Loucy (cell line): Measurements from ENCODE around the gene SRSF3.

Source experiments
- H2AFZ ChIP-seq: fragments of 200-600 bp; sonication (generic); 2 replicates; pipeline ENCODE4 v1.6.0; 2016; ENCODE audit warnings: antibody characterized with exemption, mild to moderate bottlenecking, low read length, moderate library complexity
- H3F3A ChIP-seq: fragments of 200-600 bp; 2 replicates; pipeline ENCODE4 v1.6.0; 2016; ENCODE audit warnings: antibody characterized with exemption, low read depth, mild to moderate bottlenecking
- H3K27me3 ChIP-seq: fragments of 200-600 bp; sonication (generic); 2 replicates; pipeline ENCODE4 v1.6.1; 2014; ENCODE audit warnings: low read length, mild to moderate bottlenecking; ENCODE audit not compliant: insufficient read depth, poor library complexity, severe bottlenecking
- H3K36me3 ChIP-seq: fragments of 200-600 bp; sonication (generic); 2 replicates; pipeline ENCODE4 v1.6.1; 2016; ENCODE audit warnings: low read length; ENCODE audit not compliant: insufficient read depth
- H3K4me1 ChIP-seq: fragments of 200-600 bp; sonication (generic); 2 replicates; pipeline ENCODE4 v1.5.1; 2014; ENCODE audit warnings: low read length, mild to moderate bottlenecking; ENCODE audit not compliant: insufficient read depth, poor library complexity, severe bottlenecking
- H3K4me2 ChIP-seq: fragments of 200-600 bp; sonication (generic); 2 replicates; pipeline ENCODE4 v1.6.0; 2014; ENCODE audit warnings: antibody characterized with exemption, low read length, low read depth, mild to moderate bottlenecking; ENCODE audit not compliant: poor library complexity, severe bottlenecking
- H3K4me3 ChIP-seq: fragments of 200-600 bp; sonication (generic); 2 replicates; pipeline ENCODE4 v1.5.1; 2014; ENCODE audit warnings: low read length, mild to moderate bottlenecking, mixed read lengths; ENCODE audit not compliant: poor library complexity, severe bottlenecking
- H3K79me2 ChIP-seq: fragments of 200-600 bp; sonication (generic); 2 replicates; pipeline ENCODE4 v1.6.1; 2014; ENCODE audit warnings: low read length; ENCODE audit not compliant: insufficient read depth
- H3K9ac ChIP-seq: fragments of 200-600 bp; sonication (generic); 2 replicates; pipeline ENCODE4 v1.6.0; 2014; ENCODE audit warnings: mild to moderate bottlenecking, low read depth, low read length, moderate library complexity; ENCODE audit not compliant: poor library complexity, severe bottlenecking
- H3K9me2 ChIP-seq: fragments of 200-600 bp; sonication (generic); replicated peaks from 2 replicates; pipeline ENCODE4 v1.6.1; 2016; ENCODE audit warnings: low read depth, low read length, mixed read lengths
- H3K9me3 ChIP-seq: fragments of 200-600 bp; sonication (generic); 2 replicates; pipeline ENCODE4 v1.6.1; 2014; ENCODE audit warnings: mild to moderate bottlenecking, antibody characterized with exemption, low read length, low read depth; ENCODE audit not compliant: insufficient read depth
- H4K20me1 ChIP-seq: fragments of 200-600 bp; sonication (generic); 2 replicates; pipeline ENCODE4 v1.6.0; 2014; ENCODE audit warnings: antibody characterized with exemption, low read length, mild to moderate bottlenecking; ENCODE audit not compliant: insufficient read depth, poor library complexity, severe bottlenecking
- CTCF ChIP-seq: fragments of 200-600 bp; sonication (generic); conservative IDR thresholded peaks from 2 replicates; pipeline ENCODE4 v1.5.1; 2014; ENCODE audit warnings: mild to moderate bottlenecking, antibody characterized with exemption, low read length
- EZH2phosphoT487 ChIP-seq: fragments of 200-600 bp; IDR thresholded peaks from 2 replicates; pipeline ENCODE4 v1.6.1; 2018; ENCODE audit warnings: antibody characterized with exemption, mild to moderate bottlenecking, moderate library complexity, borderline replicate concordance

The SRSF3 gene

GRCh38 chr6:36638579-36638978, 44.4 kb downstream of the SRSF3 start:
- no peak overlapping the region for H3K4me2 ChIP-seq
- no peaks in the 10 kb centered on the region for H3K9me2 ChIP-seq
- peaks cover 6% of the 10 kb centered on the region for H3K4me1 ChIP-seq
- no peaks in the 10 kb centered on the region for H3K27me3 ChIP-seq
- H3K9me3 ChIP-seq = no peaks in the 10 kb centered on the region
- no peak overlapping the region; the same call in 1 of the 2 replicates for H2AFZ ChIP-seq
- H3K9ac ChIP-seq = no peak overlapping the region
- no peaks in the 10 kb centered on the region for H4K20me1 ChIP-seq
- TF ChIP-seq EZH2phosphoT487 (no peak), CTCF (no peak)
- H3K79me2 ChIP-seq = no peaks in the 10 kb centered on the region
- H3F3A ChIP-seq = no peaks in the 10 kb centered on the region
- no peaks in the 10 kb centered on the region for H3K36me3 ChIP-seq
- no peak overlapping the region for H3K4me3 ChIP-seq

GRCh38 chr6:36639171-36639808, 45.1 kb downstream of the SRSF3 start:
- Histone ChIP-seq H4K20me1 (no peaks in the 10 kb centered on the region), H3K9ac (no peak overlapping the region), H3K4me3 (no peak overlapping the region), H3K9me2 (no peaks in the 10 kb centered on the region), H2AFZ (no peak overlapping the region; the same call in 1 of the 2 replicates), H3K9me3 (no peaks in the 10 kb centered on the region), H3K36me3 (no peaks in the 10 kb centered on the region), H3F3A (no peaks in the 10 kb centered on the region), H3K4me2 (no peak overlapping the region), H3K27me3 (no peaks in the 10 kb centered on the region), H3K79me2 (no peaks in the 10 kb centered on the region), H3K4me1 (peaks cover 6% of the 10 kb centered on the region)
- TF ChIP-seq CTCF = no peak
- TF ChIP-seq EZH2phosphoT487 = no peak

- Histone ChIP-seq H3F3A (no peaks in the 10 kb centered on the region), H3K79me2 (no peaks in the 10 kb centered on the region), H2AFZ (peak overlapping the region; percentile 34), H3K36me3 (no peaks in the 10 kb centered on the region), H3K4me3 (no peak overlapping the region), H3K4me2 (no peak overlapping the region), H3K9me3 (no peaks in the 10 kb centered on the region), H3K9ac (no peak overlapping the region), H3K4me1 (peaks cover 6% of the 10 kb centered on the region), H4K20me1 (no peaks in the 10 kb centered on the region), H3K9me2 (no peaks in the 10 kb centered on the region), H3K27me3 (no peaks in the 10 kb centered on the region)
- no peak for TF ChIP-seq EZH2phosphoT487
- no peak for TF ChIP-seq CTCF
Measured at GRCh38 chr6:36641543-36641942, 47.4 kb downstream of the SRSF3 start.
